Osteoblast (primary cell): ENCODE results near the gene ALCAM. TPM values are rescaled to one million over a fixed set of nuclear protein-coding genes. Genes with fewer than 3 reads are reported as not detected.
A peak's percentile ranks its signal among the peaks of the same experiment; 100 is the strongest.

Source experiments
- DNase-seq: peaks from one replicate; pipeline ENCODE4 v3.0.0; 2011; ENCODE audit warnings: low spot score, mixed read lengths; ENCODE audit not compliant: insufficient read length; ENCODE audit errors: missing footprints
- H2AFZ ChIP-seq: 2 replicates; pipeline ENCODE4 v1.6.0; 2011; ENCODE audit warnings: mild to moderate bottlenecking, low read length
- H3K27ac ChIP-seq: 2 replicates; pipeline ENCODE4 v1.5.1; 2011; ENCODE audit warnings: mild to moderate bottlenecking, low read depth, low read length, moderate library complexity
- H3K27me3 ChIP-seq: 2 replicates; pipeline ENCODE4 v1.6.0; 2012; ENCODE audit warnings: mild to moderate bottlenecking, control low read depth, inconsistent platforms, low read length, moderate library complexity; ENCODE audit not compliant: insufficient read depth
- H3K36me3 ChIP-seq: 2 replicates; pipeline ENCODE4 v1.5.1; 2011; ENCODE audit warnings: mild to moderate bottlenecking, low read length, control low read depth, moderate library complexity; ENCODE audit not compliant: insufficient read depth
- H3K4me1 ChIP-seq: 2 replicates; pipeline ENCODE4 v1.5.1; 2011; ENCODE audit warnings: mild to moderate bottlenecking, low read length, control low read depth, moderate library complexity; ENCODE audit not compliant: insufficient read depth
- H3K4me2 ChIP-seq: 2 replicates; pipeline ENCODE4 v1.6.0; 2011; ENCODE audit warnings: mild to moderate bottlenecking, low read length; ENCODE audit not compliant: insufficient read depth
- H3K4me3 ChIP-seq: fragments of 200-600 bp; sonication (generic); 3 replicates; pipeline ENCODE4 v1.5.1; 2012; ENCODE audit warnings: mild to moderate bottlenecking, low read length, inconsistent platforms; ENCODE audit not compliant: insufficient read depth
- H3K79me2 ChIP-seq: 2 replicates; pipeline ENCODE4 v1.6.0; 2012; ENCODE audit warnings: mild to moderate bottlenecking, low read length, control low read depth, inconsistent platforms; ENCODE audit not compliant: insufficient read depth
- H3K9me3 ChIP-seq: 2 replicates; pipeline ENCODE4 v1.5.1; 2011; ENCODE audit warnings: low read depth, low read length, control low read depth
- H4K20me1 ChIP-seq: 2 replicates; pipeline ENCODE4 v1.6.0; 2012; ENCODE audit warnings: mild to moderate bottlenecking, low read length, control low read depth; ENCODE audit not compliant: insufficient read depth
- total RNA-seq: library from RNA; depleted of rRNA; stranded (reverse); fragments of >200 nt; gene quantifications from 2 replicates; pipeline ENCODE4 v1.2.3, GENCODE V29; 2012
- TF ChIP-seq, protein P1 (sequence below): IDR thresholded peaks from 2 replicates; pipeline ENCODE4 v1.5.1; 2011; ENCODE audit warnings: mild to moderate bottlenecking, low read depth, low read length, moderate library complexity; ENCODE audit errors: extremely low read depth

Gene ALCAM
- total RNA-seq, 1 donor, result 178 TPM

DNA sequence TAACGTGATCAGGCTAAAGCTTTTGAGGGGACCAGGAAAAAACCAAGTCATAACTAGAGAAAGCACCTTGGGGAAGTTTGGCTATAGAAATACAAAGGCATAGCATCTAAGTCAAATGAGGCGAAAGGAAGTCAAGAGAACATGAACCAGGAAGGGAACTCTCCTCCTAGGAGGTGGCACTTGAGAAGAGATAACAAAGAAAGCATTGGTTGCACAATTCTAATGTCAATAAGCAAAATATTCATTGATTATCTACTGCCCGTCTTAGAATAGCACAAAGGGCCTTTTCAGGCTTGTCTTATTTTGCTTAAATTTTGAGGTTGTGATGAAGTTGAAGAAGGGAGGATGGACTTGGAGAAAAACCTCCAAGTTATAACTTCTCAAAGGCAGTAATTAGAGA is 73.4 kb downstream of the ALCAM start:
- no peak overlapping the region for H2AFZ ChIP-seq
- no peaks in the 10 kb centered on the region for H3K9me3 ChIP-seq
- no peak for DNase-seq
- TF ChIP-seq, protein P1, sequence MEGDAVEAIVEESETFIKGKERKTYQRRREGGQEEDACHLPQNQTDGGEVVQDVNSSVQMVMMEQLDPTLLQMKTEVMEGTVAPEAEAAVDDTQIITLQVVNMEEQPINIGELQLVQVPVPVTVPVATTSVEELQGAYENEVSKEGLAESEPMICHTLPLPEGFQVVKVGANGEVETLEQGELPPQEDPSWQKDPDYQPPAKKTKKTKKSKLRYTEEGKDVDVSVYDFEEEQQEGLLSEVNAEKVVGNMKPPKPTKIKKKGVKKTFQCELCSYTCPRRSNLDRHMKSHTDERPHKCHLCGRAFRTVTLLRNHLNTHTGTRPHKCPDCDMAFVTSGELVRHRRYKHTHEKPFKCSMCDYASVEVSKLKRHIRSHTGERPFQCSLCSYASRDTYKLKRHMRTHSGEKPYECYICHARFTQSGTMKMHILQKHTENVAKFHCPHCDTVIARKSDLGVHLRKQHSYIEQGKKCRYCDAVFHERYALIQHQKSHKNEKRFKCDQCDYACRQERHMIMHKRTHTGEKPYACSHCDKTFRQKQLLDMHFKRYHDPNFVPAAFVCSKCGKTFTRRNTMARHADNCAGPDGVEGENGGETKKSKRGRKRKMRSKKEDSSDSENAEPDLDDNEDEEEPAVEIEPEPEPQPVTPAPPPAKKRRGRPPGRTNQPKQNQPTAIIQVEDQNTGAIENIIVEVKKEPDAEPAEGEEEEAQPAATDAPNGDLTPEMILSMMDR, result no peak
- no peak overlapping the region for H3K27ac ChIP-seq
- H3K4me2 ChIP-seq, result no peak overlapping the region
- no peaks in the 10 kb centered on the region for H4K20me1 ChIP-seq
- H3K36me3 ChIP-seq, result no peaks in the 10 kb centered on the region
- H3K4me3 ChIP-seq, result no peak overlapping the region
- no peaks in the 10 kb centered on the region for H3K4me1 ChIP-seq
- peaks cover 73% of the 10 kb centered on the region for H3K79me2 ChIP-seq
- H3K27me3 ChIP-seq, result no peaks in the 10 kb centered on the region

DNA sequence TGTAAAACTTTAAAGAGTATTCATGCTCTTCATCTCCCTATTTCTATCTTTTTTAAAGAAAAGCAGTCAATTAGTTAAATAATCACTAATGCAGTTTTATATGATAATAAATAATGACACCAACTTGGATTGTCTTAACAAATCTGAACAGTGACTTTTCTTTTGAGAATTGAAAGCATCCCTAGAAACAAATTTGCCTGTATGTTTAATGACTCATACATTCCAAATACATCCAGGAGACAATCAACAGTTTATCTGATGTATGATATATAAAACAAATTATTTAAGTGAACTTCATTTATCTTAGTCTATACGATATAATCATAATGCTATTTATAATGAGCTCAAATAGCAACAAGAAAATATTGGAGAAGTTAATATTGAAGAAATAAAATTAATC is 78.0 kb downstream of the ALCAM start:
- no peaks in the 10 kb centered on the region for H4K20me1 ChIP-seq
- no peak overlapping the region for H2AFZ ChIP-seq
- no peaks in the 10 kb centered on the region for H3K9me3 ChIP-seq
- no peak overlapping the region for H3K4me2 ChIP-seq
- no peak overlapping the region for H3K27ac ChIP-seq
- H3K4me1 ChIP-seq, result no peaks in the 10 kb centered on the region
- H3K27me3 ChIP-seq, result no peaks in the 10 kb centered on the region
- no peak overlapping the region for H3K4me3 ChIP-seq
- H3K36me3 ChIP-seq, result no peaks in the 10 kb centered on the region
- TF ChIP-seq, protein P1, result no peak
- no peak for DNase-seq
- H3K79me2 ChIP-seq, result peaks cover 80% of the 10 kb centered on the region

DNA sequence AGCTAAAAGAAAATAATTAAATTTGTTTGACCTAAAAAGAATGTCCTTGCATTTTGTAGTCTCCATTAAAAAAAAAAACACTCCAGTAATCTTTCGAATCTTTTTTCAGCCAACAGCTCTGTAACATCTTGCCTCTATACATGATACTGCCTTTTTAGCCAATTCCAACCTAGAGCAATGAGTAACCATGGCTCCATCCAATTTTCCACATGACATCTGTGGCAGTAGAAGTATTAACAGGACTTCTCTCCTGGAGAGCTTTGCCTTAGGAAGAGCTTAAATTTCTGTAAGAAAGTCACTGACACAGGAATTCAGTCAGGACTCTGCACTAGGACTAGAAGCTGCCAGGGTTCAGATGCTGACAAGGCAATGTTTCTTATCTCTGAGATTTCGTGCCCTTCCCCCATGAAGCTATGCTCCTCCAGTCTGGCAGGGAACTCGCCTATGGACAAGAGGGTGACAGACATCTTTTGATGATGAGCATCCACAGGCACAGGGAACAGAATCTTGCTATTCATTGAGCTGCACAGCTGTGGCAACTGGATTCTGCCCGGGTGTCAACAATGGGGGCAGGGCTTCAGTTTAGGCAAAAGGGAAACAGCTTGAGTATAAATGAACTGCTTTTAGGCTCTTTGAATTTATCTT is 81.8 kb downstream of the ALCAM start:
- Histone ChIP-seq H3K4me2 (peak overlapping the region; percentile 19), H3K4me3 (no peak overlapping the region), H4K20me1 (no peaks in the 10 kb centered on the region), H3K9me3 (no peaks in the 10 kb centered on the region), H3K4me1 (no peaks in the 10 kb centered on the region), H3K27me3 (no peaks in the 10 kb centered on the region), H3K27ac (peak overlapping the region; percentile 21), H2AFZ (peak overlapping the region; percentile 54), H3K36me3 (no peaks in the 10 kb centered on the region), H3K79me2 (peaks cover 86% of the 10 kb centered on the region)
- TF ChIP-seq, protein P1, result no peak
- peak; percentile 73 for DNase-seq

DNA sequence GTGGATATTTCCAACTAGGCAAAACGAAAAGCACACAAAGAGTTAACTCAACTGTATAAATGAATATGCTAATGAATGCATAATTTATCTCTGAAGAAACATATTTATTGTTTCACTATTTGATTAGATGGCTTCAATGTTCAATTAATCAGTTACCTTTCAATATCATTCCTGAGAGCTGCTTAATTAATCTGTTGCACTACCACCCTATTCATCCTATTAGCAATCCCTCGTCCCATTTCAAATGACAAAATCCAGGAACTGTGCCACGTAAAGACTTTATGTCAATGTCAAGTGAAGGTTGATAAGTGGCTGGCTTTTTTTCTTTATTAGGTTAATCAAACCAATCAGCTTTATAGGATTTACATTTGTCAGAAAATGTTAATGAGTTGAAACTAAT is 82.7 kb downstream of the ALCAM start:
- no peaks in the 10 kb centered on the region for H3K9me3 ChIP-seq
- no peaks in the 10 kb centered on the region for H3K27me3 ChIP-seq
- no peak overlapping the region for H3K4me2 ChIP-seq
- no peaks in the 10 kb centered on the region for H4K20me1 ChIP-seq
- H3K79me2 ChIP-seq, result peaks cover 85% of the 10 kb centered on the region
- DNase-seq, result no peak
- H3K27ac ChIP-seq, result no peak overlapping the region
- no peaks in the 10 kb centered on the region for H3K4me1 ChIP-seq
- no peak overlapping the region for H3K4me3 ChIP-seq
- no peaks in the 10 kb centered on the region for H3K36me3 ChIP-seq
- TF ChIP-seq, protein P1, result no peak
- no peak overlapping the region for H2AFZ ChIP-seq
